PC-3 (cell line): ENCODE measurements around the gene NDUFAB1. TPM values are rescaled to one million over a fixed set of nuclear protein-coding genes. Genes with fewer than 3 reads are reported as not detected.

Experiments
- ATAC-seq: fragments of 200-7000 bp; cut with Tn5 transposase; 2 replicates; pipeline ENCODE4 v1.9.1; 2020; ENCODE audit warnings: mild to moderate bottlenecking, moderate library complexity
- BruUV-seq: library from RNA; stranded (reverse); fragments of 400-500 nt; replicated peaks from 2 replicates; lab custom pipeline; 2021; lab: Mats Ljungman, UMichigan
- CTCF ChIA-PET: fragments of 300-600 bp; sonication (Branson Sonifier 250); formaldehyde crosslinking; loops from one replicate; lab custom pipeline; 2022; ENCODE audit warnings: antibody characterized with exemption; lab: Charles Lee
- POLR2A ChIA-PET: fragments of 300-600 bp; sonication (Branson Sonifier 250); formaldehyde crosslinking; loops from one replicate; lab custom pipeline; 2022; ENCODE audit warnings: antibody characterized with exemption; ENCODE audit not compliant: unreplicated experiment; lab: Charles Lee
- DNase-seq: peaks from one replicate; pipeline ENCODE4 v3.0.0-alpha.2; 2015
- H2AFZ ChIP-seq: fragments of 300-600 bp; sonication (generic); 2 replicates; pipeline ENCODE4 v1.6.0; 2016; ENCODE audit warnings: antibody characterized with exemption, low read length
- H3F3A ChIP-seq: fragments of 300-600 bp; sonication (generic); one replicate; pipeline ENCODE4 v1.6.0; 2017; ENCODE audit warnings: antibody characterized with exemption, low read length, control low read depth, mild to moderate bottlenecking; ENCODE audit not compliant: unreplicated experiment
- H3K27ac ChIP-seq: fragments of 300-600 bp; sonication (generic); 2 replicates; pipeline ENCODE4 v1.5.1; 2016; ENCODE audit warnings: mild to moderate bottlenecking, low read length
- H3K27me3 ChIP-seq: fragments of 300-600 bp; sonication (generic); 2 replicates; pipeline ENCODE4 v1.6.1; 2016; ENCODE audit warnings: low read length, mixed read lengths
- H3K36me3 ChIP-seq: fragments of 300-600 bp; sonication (generic); 2 replicates; pipeline ENCODE4 v1.6.1; 2016; ENCODE audit warnings: low read depth, mixed run types, low read length, mixed read lengths
- H3K4me1 ChIP-seq: fragments of 300-600 bp; sonication (generic); 2 replicates; pipeline ENCODE4 v1.5.1; 2016; ENCODE audit warnings: low read length; ENCODE audit not compliant: insufficient read depth
- H3K4me2 ChIP-seq: fragments of 300-600 bp; sonication (generic); 2 replicates; pipeline ENCODE4 v1.6.0; 2016; ENCODE audit warnings: low read length
- H3K4me3 ChIP-seq: fragments of 300-600 bp; sonication (generic); 2 replicates; pipeline ENCODE4 v1.5.1; 2016; ENCODE audit warnings: mild to moderate bottlenecking, low read length, mixed read lengths
- H3K79me2 ChIP-seq: fragments of 300-600 bp; sonication (generic); 2 replicates; pipeline ENCODE4 v1.6.1; 2017; ENCODE audit warnings: low read length, mixed read lengths
- H3K9ac ChIP-seq: fragments of 300-600 bp; sonication (generic); 2 replicates; pipeline ENCODE4 v1.6.0; 2016; ENCODE audit warnings: mild to moderate bottlenecking, low read length
- H3K9me2 ChIP-seq: fragments of 300-600 bp; sonication (generic); replicated peaks from 2 replicates; pipeline ENCODE4 v1.6.1; 2016; ENCODE audit warnings: mixed run types, low read length, mixed read lengths
- H3K9me3 ChIP-seq: fragments of 300-600 bp; sonication (generic); 2 replicates; pipeline ENCODE4 v1.6.1; 2016; ENCODE audit warnings: low read length, mixed read lengths
- H4K20me1 ChIP-seq: fragments of 300-600 bp; sonication (generic); 2 replicates; pipeline ENCODE4 v1.6.1; 2016; ENCODE audit warnings: low read length, mixed read lengths
- CTCF ChIP-seq: fragments of 300-600 bp; sonication (generic); conservative IDR thresholded peaks from 2 replicates; pipeline ENCODE4 v1.5.1; 2017; ENCODE audit warnings: antibody characterized with exemption, low read depth, mild to moderate bottlenecking, low read length
- EZH2 ChIP-seq: fragments of 300-600 bp; sonication (generic); IDR thresholded peaks from one replicate; pipeline ENCODE4 v1.6.1; 2017; ENCODE audit warnings: antibody characterized with exemption, mild to moderate bottlenecking, low read length; ENCODE audit not compliant: unreplicated experiment
- EZH2phosphoT487 ChIP-seq: fragments of 300-600 bp; sonication (generic); IDR thresholded peaks from 2 replicates; pipeline ENCODE4 v1.6.1; 2018; ENCODE audit warnings: mild to moderate bottlenecking, antibody characterized with exemption, low read length, borderline replicate concordance
- intact Hi-C: fragments of 100-400 bp; cut with micrococcal nuclease; formaldehyde crosslinking; loops from 2 replicates; pipeline ENCODE4 v1.9.0; 2023
- total RNA-seq: library from RNA; depleted of rRNA; stranded (reverse); fragments of >200 nt; gene quantifications from 2 replicates; pipeline ENCODE4 v1.2.3, GENCODE V29; 2014

The NDUFAB1 gene
- total RNA-seq, 1 experiment from 2014 or later, result 228 TPM

GRCh38 chr16:23563186-23563585, 32.9 kb downstream of the NDUFAB1 start:
- Histone ChIP-seq H3K4me3 (no peak overlapping the region), H3K36me3 (peaks cover 49% of the 10 kb centered on the region; the same call in 1 of the 2 replicates), H3K4me2 (no peak overlapping the region), H3F3A (no peaks in the 10 kb centered on the region), H3K4me1 (no peaks in the 10 kb centered on the region; the same call in 1 of the 2 replicates), H3K9ac (no peak overlapping the region), H3K79me2 (peaks cover 33% of the 10 kb centered on the region), H2AFZ (no peak overlapping the region), H4K20me1 (no peaks in the 10 kb centered on the region; the same call in 1 of the 2 replicates), H3K9me2 (no peaks in the 10 kb centered on the region), H3K9me3 (no peaks in the 10 kb centered on the region), H3K27ac (no peak overlapping the region), H3K27me3 (no peaks in the 10 kb centered on the region)
- ChIA-PET POLR2A (no interaction called here), CTCF (no interaction called here)
- ATAC-seq, result no peak
- intact Hi-C loops, result no loop called here
- no TSS peak for BruUV-seq
- no peak for DNase-seq
- TF ChIP-seq EZH2phosphoT487 (no peak), CTCF (no peak), EZH2 (no peak)

- POLR2A ChIA-PET, result no interaction called here
- CTCF ChIA-PET, result no interaction called here
- H3K79me2 ChIP-seq, result peaks cover 38% of the 10 kb centered on the region
- H3K36me3 ChIP-seq, result peaks cover 49% of the 10 kb centered on the region; the same call in 1 of the 2 replicates
- no peaks in the 10 kb centered on the region for H3K9me2 ChIP-seq
- H3K4me1 ChIP-seq, result no peaks in the 10 kb centered on the region; the same call in 1 of the 2 replicates
- H3K27me3 ChIP-seq, result no peaks in the 10 kb centered on the region
- no peak for DNase-seq
- TF ChIP-seq CTCF (no peak), EZH2 (no peak), EZH2phosphoT487 (no peak)
- H3K4me3 ChIP-seq, result no peak overlapping the region
- intact Hi-C loops, result no loop called here
- BruUV-seq, result no TSS peak
- H3K9ac ChIP-seq, result no peak overlapping the region
- H3K27ac ChIP-seq, result no peak overlapping the region
- no peaks in the 10 kb centered on the region for H3F3A ChIP-seq
- ATAC-seq, result no peak
- no peaks in the 10 kb centered on the region; the same call in 1 of the 2 replicates for H4K20me1 ChIP-seq
- no peak overlapping the region for H3K4me2 ChIP-seq
- H3K9me3 ChIP-seq, result no peaks in the 10 kb centered on the region
- no peak overlapping the region for H2AFZ ChIP-seq
These were observed 33.6 kb downstream of the NDUFAB1 start for GRCh38 chr16:23562505-23562904.

GRCh38 chr16:23561586-23561985, 34.5 kb downstream of the NDUFAB1 start:
- ATAC-seq (no peak), DNase-seq (no peak)
- H4K20me1 ChIP-seq, result no peaks in the 10 kb centered on the region; the same call in 1 of the 2 replicates
- H3F3A ChIP-seq, result no peaks in the 10 kb centered on the region
- H3K27me3 ChIP-seq, result no peaks in the 10 kb centered on the region
- H3K27ac ChIP-seq, result no peak overlapping the region
- POLR2A ChIA-PET, result no interaction called here
- peaks cover 3% of the 10 kb centered on the region; the same call in 1 of the 2 replicates for H3K4me1 ChIP-seq
- BruUV-seq, result no TSS peak
- CTCF ChIA-PET, result no interaction called here
- H3K4me2 ChIP-seq, result no peak overlapping the region
- H3K4me3 ChIP-seq, result no peak overlapping the region
- TF ChIP-seq EZH2phosphoT487 (no peak), CTCF (no peak), EZH2 (no peak)
- no peak overlapping the region for H2AFZ ChIP-seq
- H3K9ac ChIP-seq, result no peak overlapping the region
- H3K79me2 ChIP-seq, result peaks cover 41% of the 10 kb centered on the region
- peaks cover 41% of the 10 kb centered on the region for H3K36me3 ChIP-seq
- H3K9me3 ChIP-seq, result no peaks in the 10 kb centered on the region
- intact Hi-C loops, result no loop called here
- H3K9me2 ChIP-seq, result no peaks in the 10 kb centered on the region
